ENCODE measurements around the gene RPS17. TPM values are rescaled to one million over a fixed set of nuclear protein-coding genes. Genes with fewer than 3 reads are reported as not detected.

Gene RPS17
- total RNA-seq, result 1,000 to 10,000 TPM in 3 of 4 donors, 100 to 1,000 TPM in 1; 649 to 1,349 (median 1,094) TPM

GRCh38 chr15:82540055-82540983 is at the start of gene RPS17:
TSS of gene RPS17 (minus strand) at chr15:82540457. CDS start at chr15:82540428, 29 bp downstream.
- TF ChIP-seq CTCF (IDR thresholded peaks at IDR 0.05) (peak; percentile 99 to 100 (median 99)), POLR2A (IDR thresholded peaks at IDR 0.05) (peak; percentile 92), EP300 (IDR thresholded peaks at IDR 0.05; ENCODE audit: low read depth) (no peak), POLR2AphosphoS5 (IDR thresholded peaks at IDR 0.05) (peak; percentile 76 to 93 (median 93))
- in situ Hi-C loops (cut with MboI; ENCODE audit: low pct_ligation_motif_present in 1 of 4, low pct_unique_long_range_greater_than_20kb in 1 of 4, low sequenced_read_pairs in 3 of 4) (loop anchor here (25.0 kb wide), 2 partner anchors 153 to 472 kb away; partner anchors contain the start of gene C15orf40 (in 4 of the 4)), intact Hi-C loops (cut with DNase I; ENCODE audit: low total_unique reads) (no loop called here)
- no peaks in the 10 kb centered on the region for H3K9me3 ChIP-seq
- H3K4me1 ChIP-seq, result peaks cover 4 to 25% (median 18%) of the 10 kb centered on the region in 4 donors
- peaks cover 11% of the 10 kb centered on the region for H3K27me3 ChIP-seq
- 0% methylated on average over 53 of the region's 81 CpGs; no CpG with 5 or more reads in 1 of the 2 donors for WGBS, 2 donors (ENCODE audit: low coverage in 1 of 2)
- peak; percentile 98 for DNase-seq
- peak within 1 kb of the TSS; percentile 74 to 84 (median 78) for H3K4me3 ChIP-seq
- H3K36me3 ChIP-seq, result peaks cover 0 to 22% (median 10%) of the 10 kb centered on the region in 4 donors
- H3K27ac ChIP-seq, result peak within 1 kb of the TSS; percentile 89 to 92 (median 90)

GRCh38 chr15:82587805-82588204 is 47.5 kb upstream of the RPS17 start:
- intact Hi-C loops (cut with DNase I; ENCODE audit: low total_unique reads) (no loop called here), in situ Hi-C loops (cut with MboI; ENCODE audit: low pct_ligation_motif_present in 1 of 4, low pct_unique_long_range_greater_than_20kb in 1 of 4, low sequenced_read_pairs in 3 of 4) (loop anchor here in 1 of 4 donors (25.0 kb wide), 1 partner anchor 201 kb away; no protein-coding TSS in a partner anchor)
- H3K36me3 ChIP-seq, result no peaks in the 10 kb centered on the region
- peaks cover 5% of the 10 kb centered on the region for H3K27me3 ChIP-seq
- H3K27ac ChIP-seq, result no peak overlapping the region
- H3K9me3 ChIP-seq, result no peaks in the 10 kb centered on the region
- WGBS, 2 donors (ENCODE audit: low coverage in 1 of 2), result 56 to 64% methylated on average over 2 to 4 of the region's 4 CpGs
- TF ChIP-seq EP300 (IDR thresholded peaks at IDR 0.05; ENCODE audit: low read depth) (no peak), POLR2A (IDR thresholded peaks at IDR 0.05) (no peak), POLR2AphosphoS5 (IDR thresholded peaks at IDR 0.05) (no peak), CTCF (IDR thresholded peaks at IDR 0.05) (no peak)
- no peaks in the 10 kb centered on the region for H3K4me1 ChIP-seq
- H3K4me3 ChIP-seq, result no peak overlapping the region
- DNase-seq, result no peak

GRCh38 chr15:82585072-82585471 is 44.8 kb upstream of the RPS17 start:
- intact Hi-C loops (cut with DNase I; ENCODE audit: low total_unique reads) (no loop called here), in situ Hi-C loops (cut with MboI; ENCODE audit: low pct_ligation_motif_present in 1 of 4, low pct_unique_long_range_greater_than_20kb in 1 of 4, low sequenced_read_pairs in 3 of 4) (loop anchor here in 1 of 4 donors (25.0 kb wide), 1 partner anchor 198 kb away; no protein-coding TSS in a partner anchor)
- no peaks in the 10 kb centered on the region for H3K4me1 ChIP-seq
- H3K4me3 ChIP-seq, result no peak overlapping the region
- peaks cover 6% of the 10 kb centered on the region for H3K27me3 ChIP-seq
- H3K27ac ChIP-seq, result no peak overlapping the region
- no peaks in the 10 kb centered on the region for H3K36me3 ChIP-seq
- DNase-seq, result no peak
- H3K9me3 ChIP-seq, result no peaks in the 10 kb centered on the region
- TF ChIP-seq POLR2AphosphoS5 (IDR thresholded peaks at IDR 0.05) (no peak), POLR2A (IDR thresholded peaks at IDR 0.05) (no peak), EP300 (IDR thresholded peaks at IDR 0.05; ENCODE audit: low read depth) (no peak), CTCF (IDR thresholded peaks at IDR 0.05) (no peak)
- 41 to 46% methylated on average over 3 of the region's 3 CpGs for WGBS, 2 donors (ENCODE audit: low coverage in 1 of 2)

GRCh38 chr15:82580713-82581112 is 40.5 kb upstream of the RPS17 start:
- in situ Hi-C loops (cut with MboI; ENCODE audit: low pct_ligation_motif_present in 1 of 4, low pct_unique_long_range_greater_than_20kb in 1 of 4, low sequenced_read_pairs in 3 of 4), result loop anchor here in 1 of 4 donors (25.0 kb wide), 1 partner anchor 193 kb away; no protein-coding TSS in a partner anchor
- no peak for TF ChIP-seq EP300 (IDR thresholded peaks at IDR 0.05; ENCODE audit: low read depth)
- no peak for TF ChIP-seq POLR2A (IDR thresholded peaks at IDR 0.05)
- TF ChIP-seq CTCF (IDR thresholded peaks at IDR 0.05), result no peak
- Histone ChIP-seq H3K27me3 (peaks cover 4% of the 10 kb centered on the region), H3K27ac (no peak overlapping the region), H3K9me3 (no peaks in the 10 kb centered on the region), H3K4me1 (no peaks in the 10 kb centered on the region), H3K4me3 (no peak overlapping the region), H3K36me3 (no peaks in the 10 kb centered on the region)
- 67 to 77% methylated on average over 1 to 2 of the region's 2 CpGs for WGBS, 2 donors (ENCODE audit: low coverage in 1 of 2)
- DNase-seq, result no peak
- intact Hi-C loops (cut with DNase I; ENCODE audit: low total_unique reads), result no loop called here

Measured in transverse colon (tissue), 4 donors.